H1 (cell line): ENCODE data around the gene ATG5. TPM values are rescaled to one million over a fixed set of nuclear protein-coding genes. Genes with fewer than 3 reads are reported as not detected.

ENCODE experiments used
- ASH2L ChIP-seq: fragments of 200-600, 300-600 bp; sonication (generic); IDR thresholded peaks from one replicate; pipeline ENCODE4 v1.7.1; 2017; ENCODE audit warnings: low read length
- CBX5 ChIP-seq: fragments of 300-800, 300-1000 bp; sonication (generic); IDR thresholded peaks from 2 replicates; pipeline ENCODE4 v1.7.1; 2016; ENCODE audit warnings: antibody characterized with exemption, low read length, low read depth
- CHD1 ChIP-seq: IDR thresholded peaks from 2 replicates; pipeline ENCODE4 v1.6.1; 2012; ENCODE audit warnings: low read depth, low read length, improper control_type of control experiment
- EGR1 ChIP-seq: IDR thresholded peaks from 2 replicates; pipeline ENCODE4 v1.6.1; 2011; ENCODE audit warnings: low read depth, low read length, borderline replicate concordance
- EZH2 ChIP-seq: fragments of 200-600 bp; sonication (generic); IDR thresholded peaks from 2 replicates; pipeline ENCODE4 v1.7.1; 2012; ENCODE audit warnings: low read depth, mild to moderate bottlenecking, moderate library complexity, low read length, inconsistent platforms; ENCODE audit not compliant: severe bottlenecking
- FOSL1 ChIP-seq: IDR thresholded peaks from 2 replicates; pipeline ENCODE4 v1.6.1; 2011; ENCODE audit warnings: mild to moderate bottlenecking, low read depth, low read length, moderate library complexity; ENCODE audit not compliant: insufficient read depth
- GABPA ChIP-seq: IDR thresholded peaks from 2 replicates; pipeline ENCODE4 v1.6.1; 2011; ENCODE audit warnings: mild to moderate bottlenecking, low read length, moderate library complexity, borderline replicate concordance; ENCODE audit not compliant: insufficient read depth
- HDAC2 ChIP-seq, 2 experiments: fragments of 300-600 bp in 1 of 2; sonication (generic) in 1 of 2; IDR thresholded peaks; 2 replicates each; pipeline ENCODE4 v1.6.1; 2011 to 2012; ENCODE audit warnings: low read depth in 2 of 2, low read length in 2 of 2, mild to moderate bottlenecking in 2 of 2, moderate library complexity in 2 of 2, borderline replicate concordance in 1 of 2, inconsistent platforms in 1 of 2
- JUND ChIP-seq: IDR thresholded peaks from 2 replicates; pipeline ENCODE4 v1.6.1; 2011; ENCODE audit warnings: mild to moderate bottlenecking, improper control_type of control experiment, low read length
- KDM4A ChIP-seq: IDR thresholded peaks from one replicate; pipeline ENCODE4 v1.7.1; 2012; ENCODE audit warnings: low read depth, mild to moderate bottlenecking, moderate library complexity, low read length, inconsistent platforms; ENCODE audit not compliant: severe bottlenecking
- NANOG ChIP-seq: IDR thresholded peaks from 2 replicates; pipeline ENCODE4 v1.6.1; 2011; ENCODE audit warnings: low read length, low read depth, mild to moderate bottlenecking, inconsistent platforms; ENCODE audit not compliant: insufficient read depth, poor library complexity, severe bottlenecking
- RFX5 ChIP-seq: IDR thresholded peaks from 2 replicates; pipeline ENCODE4 v1.6.1; 2011; ENCODE audit warnings: low read depth, low read length, improper control_type of control experiment, borderline replicate concordance
- RXRA ChIP-seq: IDR thresholded peaks from 2 replicates; pipeline ENCODE4 v1.6.1; 2011; ENCODE audit warnings: low read depth, mild to moderate bottlenecking, low read length, moderate library complexity; ENCODE audit not compliant: insufficient read depth
- SAP30 ChIP-seq: fragments of 300-600 bp; sonication (generic); IDR thresholded peaks from 2 replicates; pipeline ENCODE4 v1.7.1; 2012; ENCODE audit warnings: low read length, moderate library complexity, mild to moderate bottlenecking, inconsistent platforms; ENCODE audit not compliant: insufficient read depth, insufficient replicate concordance
- SIRT6 ChIP-seq: IDR thresholded peaks from one replicate; pipeline ENCODE4 v1.7.1; 2012; ENCODE audit warnings: low read length, inconsistent platforms
- SP1 ChIP-seq: IDR thresholded peaks from 2 replicates; pipeline ENCODE4 v1.6.1; 2011; ENCODE audit warnings: low read depth, low read length
- TCF12 ChIP-seq: IDR thresholded peaks from 2 replicates; pipeline ENCODE4 v1.6.1; 2011; ENCODE audit warnings: low read depth, mild to moderate bottlenecking, low read length
- polyA plus RNA-seq, 7 experiments: library from polyadenylated mRNA; depleted of rRNA in 3 of 7; stranded (reverse) in 5 of 7; unstranded in 2 of 7; fragments of >200 nt in 5 of 7; fragments of 200-250 nt in 2 of 7; gene quantifications; 1 replicate in 5 of 7; 2 replicates in 1 of 7; 4 replicates in 1 of 7; pipeline versions ENCODE4 v1.2.1 to v1.2.3, GENCODE V29; 2011 to 2013; ENCODE audit warnings: missing spikeins in 2 of 7, mixed read lengths in 2 of 7
- total RNA-seq: library from RNA; stranded (reverse); fragmentation: NEBNext Ultra II Directional; extraction: Animal tissue kit (Norgen Biotek cat#: 25700); gene quantifications from 2 replicates; pipeline ENCODE4 v1.2.1, GENCODE V29; 2021
- TF ChIP-seq, protein P1 (sequence below): IDR thresholded peaks from 2 replicates; pipeline ENCODE4 v1.6.1; 2011; ENCODE audit warnings: low read depth, mild to moderate bottlenecking, low read length; ENCODE audit not compliant: insufficient read depth
- TF ChIP-seq, protein P2 (sequence below): IDR thresholded peaks from 2 replicates; pipeline ENCODE4 v1.6.1; 2012; ENCODE audit warnings: inconsistent platforms
- TF ChIP-seq, protein P3 (sequence below): IDR thresholded peaks from 2 replicates; pipeline ENCODE4 v1.6.1; 2012; ENCODE audit warnings: inconsistent platforms
- TF ChIP-seq, protein P4 (sequence below): IDR thresholded peaks from 2 replicates; pipeline ENCODE4 v1.6.1; 2011; ENCODE audit warnings: low read length, improper control_type of control experiment

Gene ATG5
- total and polyA plus RNA-seq, 2 of the 8 experiments (the other 6 are each of a cell fraction or from before 2014, with no cell fraction given) = 18.2 to 39.0 TPM

DNA sequence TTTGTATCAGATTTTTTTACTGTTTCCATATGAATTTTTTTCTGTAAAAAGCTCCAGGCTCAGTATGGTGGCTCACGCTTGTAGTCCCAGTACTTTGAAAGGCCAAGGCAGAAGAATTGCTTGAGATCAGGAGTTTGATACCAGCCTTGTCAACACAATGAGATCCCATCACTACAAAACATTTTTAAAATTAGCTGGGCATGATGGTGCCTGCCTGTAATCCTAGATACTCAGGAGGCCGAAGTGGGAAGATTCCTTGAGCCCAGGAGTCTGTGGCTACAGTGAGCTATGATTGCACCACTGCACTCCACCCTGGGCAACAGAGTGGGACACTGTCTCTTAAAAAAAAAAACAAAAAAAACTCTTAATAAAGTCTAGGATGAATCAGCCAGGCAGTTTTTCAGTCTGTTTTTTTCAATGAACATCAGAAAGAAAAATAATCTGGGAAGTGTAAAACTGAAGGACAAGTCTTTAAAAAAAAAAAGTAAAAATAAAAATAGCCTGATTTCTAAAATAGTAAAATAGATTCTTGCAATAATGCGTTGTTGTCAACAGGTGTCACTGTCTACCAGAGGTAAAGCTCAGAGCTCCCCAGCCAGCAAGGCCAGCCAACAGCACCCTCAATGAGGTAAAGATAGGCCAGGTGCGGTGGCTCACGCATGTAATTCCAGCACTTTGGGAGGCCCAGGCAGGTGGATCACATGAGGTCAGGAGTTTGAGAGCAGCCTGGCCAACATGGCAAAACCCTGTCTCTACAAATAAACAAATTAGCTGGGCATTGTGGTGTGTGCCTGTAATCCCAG, 9.3 kb upstream of the ATG5 start (continued):
- no peak for TF ChIP-seq RXRA
- TF ChIP-seq RFX5 = no peak
- TF ChIP-seq SIRT6 = no peak
- TF ChIP-seq CBX5 = no peak
- TF ChIP-seq, protein P1, sequence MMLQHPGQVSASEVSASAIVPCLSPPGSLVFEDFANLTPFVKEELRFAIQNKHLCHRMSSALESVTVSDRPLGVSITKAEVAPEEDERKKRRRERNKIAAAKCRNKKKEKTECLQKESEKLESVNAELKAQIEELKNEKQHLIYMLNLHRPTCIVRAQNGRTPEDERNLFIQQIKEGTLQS = no peak
- no peak for TF ChIP-seq HDAC2 (IDR thresholded peaks at IDR 0.05; ENCODE audit: borderline replicate concordance in 1 of 2, low read depth in 2 of 2, low read length in 2 of 2)
- TF ChIP-seq, protein P2, sequence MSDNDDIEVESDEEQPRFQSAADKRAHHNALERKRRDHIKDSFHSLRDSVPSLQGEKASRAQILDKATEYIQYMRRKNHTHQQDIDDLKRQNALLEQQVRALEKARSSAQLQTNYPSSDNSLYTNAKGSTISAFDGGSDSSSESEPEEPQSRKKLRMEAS = peak; percentile 34; the same call in 1 of the 2 replicates
- no peak for TF ChIP-seq CHD1
- no peak for TF ChIP-seq SAP30
- TF ChIP-seq ASH2L = no peak
- TF ChIP-seq EZH2 = no peak
- TF ChIP-seq KDM4A = no peak
- TF ChIP-seq TCF12 = 0 out of 2 replicates have a peak, but pooled peaks have one; percentile 16
- TF ChIP-seq, protein P3, sequence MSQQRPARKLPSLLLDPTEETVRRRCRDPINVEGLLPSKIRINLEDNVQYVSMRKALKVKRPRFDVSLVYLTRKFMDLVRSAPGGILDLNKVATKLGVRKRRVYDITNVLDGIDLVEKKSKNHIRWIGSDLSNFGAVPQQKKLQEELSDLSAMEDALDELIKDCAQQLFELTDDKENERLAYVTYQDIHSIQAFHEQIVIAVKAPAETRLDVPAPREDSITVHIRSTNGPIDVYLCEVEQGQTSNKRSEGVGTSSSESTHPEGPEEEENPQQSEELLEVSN = no peak
- TF ChIP-seq, protein P4, sequence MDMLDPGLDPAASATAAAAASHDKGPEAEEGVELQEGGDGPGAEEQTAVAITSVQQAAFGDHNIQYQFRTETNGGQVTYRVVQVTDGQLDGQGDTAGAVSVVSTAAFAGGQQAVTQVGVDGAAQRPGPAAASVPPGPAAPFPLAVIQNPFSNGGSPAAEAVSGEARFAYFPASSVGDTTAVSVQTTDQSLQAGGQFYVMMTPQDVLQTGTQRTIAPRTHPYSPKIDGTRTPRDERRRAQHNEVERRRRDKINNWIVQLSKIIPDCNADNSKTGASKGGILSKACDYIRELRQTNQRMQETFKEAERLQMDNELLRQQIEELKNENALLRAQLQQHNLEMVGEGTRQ = no peak
- no peak for TF ChIP-seq NANOG
- no peak for TF ChIP-seq EGR1
- TF ChIP-seq JUND = no peak
- TF ChIP-seq SP1 = no peak
- no peak for TF ChIP-seq FOSL1
- no peak for TF ChIP-seq GABPA
